GM10266 (cell line): Measurements from ENCODE around the gene MINDY4.

ENCODE experiments used
- DNase-seq: peaks from one replicate; pipeline ENCODE4 v3.0.0; 2012; ENCODE audit errors: extremely low spot score
- CTCF ChIP-seq: IDR thresholded peaks from 2 replicates; pipeline ENCODE4 v1.5.1; 2012; ENCODE audit warnings: mild to moderate bottlenecking, low read depth; ENCODE audit not compliant: control insufficient read depth, insufficient read depth; ENCODE audit errors: missing control alignments

Gene MINDY4

DNA sequence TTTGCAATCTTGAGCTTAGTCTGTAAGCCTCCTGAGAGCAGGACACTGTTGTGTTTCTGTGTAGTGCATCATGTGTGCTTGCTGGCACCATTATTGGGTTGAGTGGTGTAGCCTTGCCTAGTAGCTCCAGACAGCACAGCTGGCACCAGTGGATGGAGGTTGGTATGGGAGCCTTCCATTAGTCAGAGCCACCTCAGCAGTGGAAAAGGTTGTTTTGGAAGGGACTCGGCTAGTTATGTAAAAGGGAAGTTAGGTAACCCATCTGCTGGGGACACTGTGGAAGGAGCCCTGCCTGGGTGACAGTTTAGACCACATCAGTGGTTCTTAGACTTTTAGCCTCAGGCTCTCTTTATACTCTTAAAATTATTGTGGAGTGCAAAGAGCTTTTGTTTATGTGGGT lies 16.3 kb downstream of the MINDY4 start:
- no peak for TF ChIP-seq CTCF
- no peak for DNase-seq

DNA sequence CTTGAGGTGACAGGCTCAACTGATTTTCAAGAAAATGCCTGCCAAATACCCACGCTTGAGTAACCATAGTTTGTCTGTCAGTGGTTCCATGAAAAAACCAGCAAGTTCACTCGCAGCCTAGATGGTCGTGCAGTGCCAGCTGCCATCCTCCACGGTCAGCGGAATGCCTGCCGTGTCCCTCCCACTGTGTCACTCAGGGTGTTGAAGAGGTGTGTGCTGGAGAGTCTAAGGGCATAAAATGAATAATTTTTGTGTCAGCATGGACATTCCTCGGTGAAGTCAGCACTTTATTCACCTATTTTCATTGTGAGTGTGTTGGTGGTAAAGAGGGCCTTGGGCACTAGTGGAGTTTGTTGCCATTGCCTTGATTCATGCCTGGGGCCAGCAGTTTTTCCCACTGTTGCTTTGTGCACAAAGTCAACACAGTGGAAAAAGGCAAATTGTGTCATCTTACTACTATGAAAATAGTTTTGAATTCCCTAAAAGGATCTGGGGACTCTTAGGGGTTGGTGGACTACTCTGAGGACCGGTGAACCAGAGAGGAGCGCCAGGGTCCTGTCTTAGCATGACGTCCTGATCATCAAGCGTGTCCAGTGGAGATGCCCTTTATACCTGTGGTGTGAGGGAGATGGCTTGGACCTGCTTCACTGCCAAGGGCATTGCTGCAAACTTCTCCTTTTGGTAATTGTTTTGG lies 17.6 kb downstream of the MINDY4 start:
- no peak for TF ChIP-seq CTCF
- no peak for DNase-seq

- DNase-seq: no peak
Observed at GRCh38 chr7:30789334-30789711, 18.1 kb downstream of the MINDY4 start.

GRCh38 chr7:30790356-30790755 lies 19.1 kb downstream of the MINDY4 start:
- no peak for TF ChIP-seq CTCF
- no peak for DNase-seq

More at GRCh38 chr7:30789334-30789711, 18.1 kb downstream of the MINDY4 start:
- no peak for TF ChIP-seq CTCF

GRCh38 chr7:30791114-30791513 lies 19.9 kb downstream of the MINDY4 start:
- TF ChIP-seq CTCF: no peak
- DNase-seq: no peak

- no peak for DNase-seq
- no peak for TF ChIP-seq CTCF
Observed at GRCh38 chr7:30795161-30795948, 24.1 kb downstream of the MINDY4 start.

DNA sequence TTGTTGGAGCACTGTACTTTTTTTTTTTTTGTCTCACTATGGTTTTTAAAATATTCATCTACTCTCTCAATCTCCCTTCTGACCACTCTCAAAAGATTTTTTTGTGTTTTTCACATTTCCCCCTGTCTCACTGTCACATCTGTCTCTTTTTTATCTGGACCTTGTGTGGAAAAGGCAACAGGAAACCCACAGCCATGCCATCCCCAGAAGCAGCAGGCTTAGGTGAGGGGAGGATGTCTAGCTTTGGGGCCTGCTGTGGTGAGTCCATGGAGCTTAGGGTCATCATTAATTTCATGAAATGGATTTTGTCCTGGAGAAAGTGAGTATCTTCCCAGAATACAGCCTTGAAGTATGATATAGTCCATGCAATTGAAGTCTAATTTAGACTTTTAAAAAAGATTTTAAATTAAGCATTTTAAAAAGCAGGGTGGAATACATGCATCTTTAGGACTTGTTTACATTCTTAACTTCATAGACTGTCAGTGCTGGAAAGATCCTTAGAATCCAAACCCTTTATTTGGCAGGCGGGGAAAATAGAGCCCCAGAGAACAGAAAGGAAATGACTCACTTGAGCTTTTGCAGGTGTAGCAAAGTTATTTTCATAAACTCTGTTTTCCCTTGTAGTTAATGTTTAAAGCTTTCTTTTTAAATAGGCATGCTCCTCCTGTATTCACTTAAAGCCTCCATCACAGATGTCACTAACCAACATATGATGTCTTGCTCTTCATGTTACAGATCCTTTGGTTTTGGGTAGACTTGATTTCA lies 25.1 kb downstream of the MINDY4 start:
- DNase-seq: no peak
- TF ChIP-seq CTCF: no peak
